ENCODE measurements around the gene CDH23.

DNA sequence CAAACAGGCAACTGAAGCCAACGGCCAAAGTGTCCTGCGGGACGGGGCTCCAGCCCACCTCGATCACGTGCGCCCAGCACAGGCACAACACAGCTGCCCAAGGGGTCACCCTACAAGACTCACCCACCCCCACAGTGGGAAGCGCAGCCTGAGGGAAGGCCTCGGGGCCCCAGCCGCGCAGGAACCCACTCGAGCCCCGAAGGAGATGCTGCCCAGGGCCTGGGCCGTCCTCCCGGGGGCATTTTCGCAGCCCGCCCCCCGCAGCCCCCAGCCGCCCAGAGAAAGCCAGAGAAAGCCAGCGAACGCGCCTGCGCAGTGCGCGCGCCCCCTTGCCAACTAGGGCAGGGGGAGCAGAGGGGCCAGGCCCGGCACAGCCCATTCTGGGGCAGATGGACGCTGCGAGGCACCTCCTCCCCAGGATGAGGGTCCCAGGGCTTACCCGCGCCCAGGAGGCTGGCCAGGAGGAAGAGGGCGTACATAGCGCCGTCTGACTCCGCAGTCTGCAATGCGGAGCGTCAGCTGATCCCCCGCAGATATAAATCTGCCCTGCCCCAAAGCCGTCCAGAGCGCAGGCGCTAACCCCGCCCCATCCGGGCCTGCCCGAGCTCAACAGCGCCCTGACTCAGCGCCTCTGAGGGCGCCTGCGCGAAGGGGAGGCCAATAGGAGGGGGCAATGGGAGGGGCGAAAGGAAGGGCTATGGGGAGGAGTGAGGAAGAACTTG, 454.2 kb downstream of the CDH23 start, which contains the start of gene PSAP:
- TF ChIP-seq CTCF (IDR thresholded peaks at IDR 0.05) = no peak
- TF ChIP-seq POLR2A (IDR thresholded peaks at IDR 0.05) = peak; percentile 98 to 100

Data from adrenal gland (tissue), 5 donors.